K562 (cell line): ENCODE results near the gene SDCBP2. TPM values are rescaled to one million over a fixed set of nuclear protein-coding genes. Genes with fewer than 3 reads are reported as not detected.

Experiments used
- ATAC-seq: fragments of 200-7000 bp; cut with Tn5 transposase; 3 replicates; pipeline ENCODE4 v1.9.1; 2020; ENCODE audit warnings: moderate library complexity
- BruUV-seq: library from RNA; stranded (reverse); fragments of 400-500 nt; replicated peaks from 2 replicates; lab custom pipeline; 2021; lab: Mats Ljungman, UMichigan
- CTCF ChIA-PET: fragments of 300-600 bp; formaldehyde crosslinking; extraction: SDS; loops from one replicate; lab custom pipeline; 2021; ENCODE audit warnings: low intra/inter-chr PET ratio; lab: Yijun Ruan, JAX
- POLR2A ChIA-PET: fragments of 300-600, 350-650 bp; sonication (Branson Sonifier 250); formaldehyde crosslinking; extraction: SDS; loops from one replicate; lab custom pipeline; 2021; ENCODE audit warnings: antibody characterized with exemption, inconsistent platforms; lab: Yijun Ruan, JAX
- DNase-seq, 4 experiments: peaks; one replicate each; pipeline versions ENCODE4 v3.0.0 to v3.0.0-alpha.2; 2011 to 2018; ENCODE audit warnings: low spot score in 3 of 4, mixed read lengths in 3 of 4; ENCODE audit errors: extremely low read depth in 1 of 4
- FAIRE-seq: peaks from 2 replicates; lab custom pipeline; 2011; peaks lifted over from hg19 to GRCh38; lab: Jason Lieb, UNC
- H2AFZ ChIP-seq: 2 replicates; pipeline ENCODE4 v1.6.0; 2011; ENCODE audit warnings: low read depth, low read length, control low read depth, inconsistent platforms
- H3K27ac ChIP-seq: fragments of 200-600 bp; 3 replicates; pipeline ENCODE4 v1.8.0; 2011; ENCODE audit warnings: low read depth, mild to moderate bottlenecking, control low read depth, inconsistent platforms, low read length, moderate library complexity, mixed read lengths; ENCODE audit errors: extremely low read depth
- H3K27me3 ChIP-seq, 2 experiments: fragments of 300-600 bp in 1 of 2; 2 replicates in 1 of 2; 3 replicates in 1 of 2; pipeline versions ENCODE4 v1.6.0 to v1.8.0; 2011; ENCODE audit warnings: inconsistent platforms in 2 of 2, low read length in 2 of 2, mild to moderate bottlenecking in 1 of 2, mixed read lengths in 1 of 2, moderate library complexity in 1 of 2; ENCODE audit not compliant: control insufficient read depth in 2 of 2, insufficient read depth in 2 of 2
- H3K36me3 ChIP-seq: fragments of 300-600 bp; 3 replicates; pipeline ENCODE4 v1.8.0; 2011; ENCODE audit warnings: mild to moderate bottlenecking, low read length, inconsistent platforms; ENCODE audit not compliant: control insufficient read depth, insufficient read depth
- H3K4me1 ChIP-seq, 2 experiments: fragments of 200-600 bp in 1 of 2; replicated peaks in 1 of 2; 2 replicates in 1 of 2; 3 replicates in 1 of 2; pipeline versions ENCODE4 v1.5.1 to v1.8.0; 2011; ENCODE audit warnings: inconsistent platforms in 2 of 2, low read length in 2 of 2, mild to moderate bottlenecking in 1 of 2, mixed read lengths in 1 of 2, moderate library complexity in 1 of 2; ENCODE audit not compliant: control insufficient read depth in 2 of 2, insufficient read depth in 2 of 2
- H3K4me2 ChIP-seq: 2 replicates; pipeline ENCODE4 v1.6.1; 2011; ENCODE audit warnings: low read length, control low read depth, inconsistent platforms, mixed read lengths; ENCODE audit not compliant: insufficient read depth
- H3K4me3 ChIP-seq: fragments of 200-600 bp; sonication (generic), shearing (Covaris generic); 2 replicates; pipeline ENCODE4 v1.5.1; 2016; ENCODE audit warnings: control low read depth, inconsistent platforms
- H3K79me2 ChIP-seq: fragments of 200-600 bp; 3 replicates; pipeline ENCODE4 v1.8.0; 2011; ENCODE audit warnings: low read length, inconsistent platforms; ENCODE audit not compliant: control insufficient read depth, insufficient read depth
- H3K9ac ChIP-seq, 2 experiments: 2 replicates each; pipeline versions ENCODE4 v1.6.0 to v1.6.1; 2011; ENCODE audit warnings: low read depth in 2 of 2, low read length in 2 of 2, control low read depth in 1 of 2, inconsistent platforms in 1 of 2, mild to moderate bottlenecking in 1 of 2, mixed read lengths in 1 of 2; ENCODE audit not compliant: insufficient read depth in 1 of 2
- H3K9me1 ChIP-seq: one replicate; pipeline ENCODE4 v1.6.0; 2011; ENCODE audit warnings: inconsistent platforms, mild to moderate bottlenecking, low read length, moderate library complexity; ENCODE audit not compliant: control insufficient read depth, insufficient read depth
- H3K9me3 ChIP-seq: replicated peaks from 2 replicates; pipeline ENCODE4 v1.5.1; 2011; ENCODE audit warnings: low read depth, low read length, inconsistent platforms; ENCODE audit not compliant: control insufficient read depth, insufficient read depth
- H4K20me1 ChIP-seq: replicated peaks from 2 replicates; pipeline ENCODE4 v1.6.1; 2011; ENCODE audit warnings: low read length, inconsistent platforms, mixed read lengths; ENCODE audit not compliant: control insufficient read depth, insufficient read depth
- CBFA2T3 ChIP-seq: fragments of 450-650 bp; IDR thresholded peaks from 2 replicates; pipeline ENCODE4 v1.6.1; 2017
- DNMT1 ChIP-seq: fragments of 450-650 bp; IDR thresholded peaks from 2 replicates; pipeline ENCODE4 v1.6.1; 2016; ENCODE audit warnings: antibody characterized with exemption, mild to moderate bottlenecking
- ELF2 ChIP-seq: fragments of 250-450 bp; sonication (Bioruptor Pico); IDR thresholded peaks from 2 replicates; pipeline ENCODE4 v1.5.0; 2021; ENCODE audit warnings: mild to moderate bottlenecking
- LARP7 ChIP-seq: fragments of 450-650 bp; IDR thresholded peaks from 2 replicates; pipeline ENCODE4 v1.6.1; 2016
- NR2C2 ChIP-seq, 2 experiments: fragments of 200-800 bp in 1 of 2; sonication (Bioruptor generic) in 1 of 2; sonication (generic) in 1 of 2; formaldehyde crosslinking in 1 of 2; IDR thresholded peaks; 2 replicates each; pipeline versions ENCODE4 v1.6.1 to v1.8.0; 2016 to 2022; ENCODE audit warnings: mild to moderate bottlenecking in 1 of 2, missing compliant biosample characterization in 1 of 2, missing genetic modification characterization in 1 of 2, missing genetic modification reagents in 1 of 2
- SP2 ChIP-seq: IDR thresholded peaks from 2 replicates; pipeline ENCODE4 v1.6.1; 2011; ENCODE audit warnings: mild to moderate bottlenecking, low read depth, low read length, moderate library complexity; ENCODE audit not compliant: poor library complexity, severe bottlenecking; ENCODE audit errors: extremely low read depth
- ZEB2 ChIP-seq: fragments of 450-650 bp; IDR thresholded peaks from 2 replicates; pipeline ENCODE4 v1.6.1; 2016
- WGBS: fragments of 100-300 bp; shearing (Covaris generic); methylation state at CpG from one replicate; pipeline ENCODE4 v1.1.6; 2016; ENCODE audit warnings: low coverage, mixed read lengths; ENCODE audit not compliant: insufficient coverage; ENCODE audit errors: missing lambda C conversion rate; 5-methylcytosine and 5-hydroxymethylcytosine counted together
- in situ Hi-C: fragments of 300-500 bp; cut with MboI; formaldehyde crosslinking; loops from 4 replicates; pipeline ENCODE4 v1.15.0; 2018; ENCODE audit warnings: inconsistent platforms, mixed read lengths
- intact Hi-C: fragments of 100-400 bp; cut with micrococcal nuclease; formaldehyde crosslinking; loops from 2 replicates; pipeline ENCODE4 v1.14.2; 2022
- polyA plus RNA-seq, 8 experiments: library from polyadenylated mRNA; depleted of rRNA in 4 of 8; stranded (reverse) in 5 of 8; unstranded in 3 of 8; fragments of >200 nt; fragmentation: Nextera tagmentation in 2 of 8; fragmentation: Illumina TruSeq in 1 of 8; extraction: Ambion mirVana in 2 of 8; extraction: Trizol in 1 of 8; gene quantifications; 2 replicates each; pipeline versions ENCODE4 v1.2.1 to v1.2.3, GENCODE V29; 2011 to 2014; ENCODE audit warnings: inconsistent platforms in 1 of 8, missing spikeins in 1 of 8
- total RNA-seq, 7 experiments: library from RNA; depleted of rRNA in 6 of 7; stranded (reverse); fragments of >200 nt in 6 of 7; fragmentation: Illumina TruSeq in 2 of 7; extraction: Trizol in 2 of 7; gene quantifications; 2 replicates each; pipeline versions ENCODE4 v1.2.1 to v1.2.3, GENCODE V29; 2011 to 2021; ENCODE audit warnings: low replicate concordance in 1 of 7
- TF ChIP-seq, protein P1 (sequence below): fragments of 450-650 bp; conservative IDR thresholded peaks from 2 replicates; pipeline ENCODE4 v1.6.1; 2016; ENCODE audit warnings: missing genetic modification characterization, low read depth, mild to moderate bottlenecking, missing compliant biosample characterization, moderate library complexity

The SDCBP2 gene
- total and polyA plus RNA-seq, 9 of the 15 experiments (the other 6 are each of a cell fraction or from before 2014, with no cell fraction given), result 0.06 to 1.2 (median 0.80) TPM

DNA sequence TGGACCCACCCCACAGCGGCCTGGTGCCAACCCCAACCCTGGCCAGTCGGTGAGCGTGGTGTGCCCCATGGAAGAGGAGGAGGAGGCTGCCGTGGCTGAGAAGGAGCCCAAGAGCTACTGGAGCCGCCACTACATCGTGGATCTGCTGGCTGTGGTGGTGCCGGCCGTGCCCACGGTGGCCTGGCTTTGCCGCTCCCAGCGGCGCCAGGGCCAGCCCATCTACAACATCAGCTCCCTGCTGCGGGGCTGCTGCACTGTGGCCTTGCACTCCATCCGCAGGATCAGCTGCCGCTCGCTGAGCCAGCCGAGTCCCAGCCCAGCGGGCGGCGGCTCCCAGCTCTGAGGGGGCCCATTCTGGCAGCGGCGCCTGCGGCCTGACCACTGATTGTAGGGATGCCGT lies 23.2 kb downstream of the SDCBP2 start:
- FAIRE-seq, result no peak
- Histone ChIP-seq H3K9me1 (no peaks in the 10 kb centered on the region), H3K4me1 (peaks cover 3 to 26% of the 10 kb centered on the region in 2 experiments; a peak in 4 of 5 replicates), H3K27me3 (no peaks in the 10 kb centered on the region), H4K20me1 (no peaks in the 10 kb centered on the region), H3K79me2 (no peaks in the 10 kb centered on the region), H3K9me3 (no peaks in the 10 kb centered on the region), H2AFZ (no peak overlapping the region), H3K4me3 (no peak overlapping the region), H3K4me2 (no peak overlapping the region), H3K27ac (no peak overlapping the region), H3K36me3 (no peaks in the 10 kb centered on the region), H3K9ac (no peak overlapping the region)
- in situ Hi-C loops (no loop called here), intact Hi-C loops (loop anchor here (10.0 kb wide), 1 partner anchor 91 kb away; no protein-coding TSS in a partner anchor)
- DNase-seq, result no peak
- no TSS peak for BruUV-seq
- no peak for ATAC-seq
- ChIA-PET POLR2A (interaction anchor here (0.7 to 1.2 kb wide), 2 partner anchors 15 to 162 kb away, joined by 3 read pairs; no protein-coding TSS in a partner anchor), CTCF (no interaction called here)
- WGBS, result no CpG with 5 or more reads among the region's 24 CpGs
- no peak for TF ChIP-seq ZEB2
- TF ChIP-seq, protein P1, sequence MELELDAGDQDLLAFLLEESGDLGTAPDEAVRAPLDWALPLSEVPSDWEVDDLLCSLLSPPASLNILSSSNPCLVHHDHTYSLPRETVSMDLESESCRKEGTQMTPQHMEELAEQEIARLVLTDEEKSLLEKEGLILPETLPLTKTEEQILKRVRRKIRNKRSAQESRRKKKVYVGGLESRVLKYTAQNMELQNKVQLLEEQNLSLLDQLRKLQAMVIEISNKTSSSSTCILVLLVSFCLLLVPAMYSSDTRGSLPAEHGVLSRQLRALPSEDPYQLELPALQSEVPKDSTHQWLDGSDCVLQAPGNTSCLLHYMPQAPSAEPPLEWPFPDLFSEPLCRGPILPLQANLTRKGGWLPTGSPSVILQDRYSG (tag), result no peak
- TF ChIP-seq NR2C2 (CRISPR knock-in tag; IDR thresholded peaks at IDR 0.05), result no peak
- no peak for TF ChIP-seq NR2C2 (tag; IDR thresholded peaks at IDR 0.05)
- no peak for TF ChIP-seq SP2
- no peak for TF ChIP-seq LARP7
- no peak for TF ChIP-seq DNMT1
- TF ChIP-seq ELF2 (CRISPR knock-in tag), result no peak
- no peak for TF ChIP-seq CBFA2T3
